ENCODE measurements around the gene SMAD7. TPM values are rescaled to one million over a fixed set of nuclear protein-coding genes. Genes with fewer than 3 reads are reported as not detected.
"Not testable (repeated sequence)": the region's sequence is repeated elsewhere in the genome, so short reads cannot be mapped to it uniquely, and the experiment has no call there.

SMAD7 gene
- total RNA-seq, 4 donors from 2014 or later = 41.2 to 76.0 (median 55.2) TPM

- TF ChIP-seq, protein P1, sequence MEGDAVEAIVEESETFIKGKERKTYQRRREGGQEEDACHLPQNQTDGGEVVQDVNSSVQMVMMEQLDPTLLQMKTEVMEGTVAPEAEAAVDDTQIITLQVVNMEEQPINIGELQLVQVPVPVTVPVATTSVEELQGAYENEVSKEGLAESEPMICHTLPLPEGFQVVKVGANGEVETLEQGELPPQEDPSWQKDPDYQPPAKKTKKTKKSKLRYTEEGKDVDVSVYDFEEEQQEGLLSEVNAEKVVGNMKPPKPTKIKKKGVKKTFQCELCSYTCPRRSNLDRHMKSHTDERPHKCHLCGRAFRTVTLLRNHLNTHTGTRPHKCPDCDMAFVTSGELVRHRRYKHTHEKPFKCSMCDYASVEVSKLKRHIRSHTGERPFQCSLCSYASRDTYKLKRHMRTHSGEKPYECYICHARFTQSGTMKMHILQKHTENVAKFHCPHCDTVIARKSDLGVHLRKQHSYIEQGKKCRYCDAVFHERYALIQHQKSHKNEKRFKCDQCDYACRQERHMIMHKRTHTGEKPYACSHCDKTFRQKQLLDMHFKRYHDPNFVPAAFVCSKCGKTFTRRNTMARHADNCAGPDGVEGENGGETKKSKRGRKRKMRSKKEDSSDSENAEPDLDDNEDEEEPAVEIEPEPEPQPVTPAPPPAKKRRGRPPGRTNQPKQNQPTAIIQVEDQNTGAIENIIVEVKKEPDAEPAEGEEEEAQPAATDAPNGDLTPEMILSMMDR (IDR thresholded peaks at IDR 0.05) = no peak
- TF ChIP-seq POLR2AphosphoS5 (IDR thresholded peaks at IDR 0.05) = no peak
- no peak for TF ChIP-seq POLR2A (IDR thresholded peaks at IDR 0.05)
- no peak for TF ChIP-seq EP300 (IDR thresholded peaks at IDR 0.05)
- Histone ChIP-seq H3K4me3 (no peak overlapping the region), H3K27me3 (no peaks in the 10 kb centered on the region), H3K9me3 (no peaks in the 10 kb centered on the region), H3K27ac (no peak overlapping the region), H3K4me1 (peaks cover 0 to 14% (median 6%) of the 10 kb centered on the region in 3 donors), H3K36me3 (no peaks in the 10 kb centered on the region)
- no peak for ATAC-seq
- 83 to 93% methylated on average over 1 to 5 of the region's 23 CpGs for WGBS, 2 donors (ENCODE audit: low coverage in 1 of 2)
Measured at GRCh38 chr18:48871391-48872166, 79.2 kb downstream of the SMAD7 start.

- not testable (repeated sequence) for H3K36me3 ChIP-seq, H3K4me3 ChIP-seq, H3K9me3 ChIP-seq, ATAC-seq, H3K27ac ChIP-seq, H3K27me3 ChIP-seq
- H3K4me1 ChIP-seq = peaks cover 0 to 20% (median 6%) of the 10 kb centered on the region in 3 donors
- WGBS, 2 donors (ENCODE audit: low coverage in 1 of 2) = 93 to 100% methylated on average over 1 to 3 of the region's 13 CpGs
Measured at GRCh38 chr18:48870926-48871325, 79.8 kb downstream of the SMAD7 start.
